Upper lobe of left lung (tissue), 6 donors: ENCODE results near the gene ZNF845. TPM values are rescaled to one million over a fixed set of nuclear protein-coding genes. Genes with fewer than 3 reads are reported as not detected.

Experiments used
- ATAC-seq, 2 donors: fragments of 200-7000 bp; cut with Tn5 transposase; one replicate each; pipeline ENCODE4 v1.9.1; 2022; ENCODE audit warnings: mild to moderate bottlenecking in 2 of 2, moderate library complexity in 2 of 2; ENCODE audit not compliant: low FRiP score in 2 of 2
- DNase-seq, 2 donors: peaks; one replicate each; pipeline ENCODE4 v3.0.0-alpha.2; 2019 to 2020
- H3K27ac ChIP-seq, 4 donors: fragments of 200-600 bp; sonication (generic); one replicate each; pipeline ENCODE4 v1.5.1; 2016 to 2019
- H3K27me3 ChIP-seq, 4 donors: fragments of 200-600 bp; sonication (generic); one replicate each; pipeline ENCODE4 v1.5.1; 2017 to 2019
- H3K36me3 ChIP-seq, 4 donors: fragments of 200-600 bp; sonication (generic); one replicate each; pipeline ENCODE4 v1.5.1; 2016 to 2019
- H3K4me1 ChIP-seq, 4 donors: fragments of 200-600 bp; sonication (generic); one replicate each; pipeline ENCODE4 v1.5.1; 2018 to 2019
- H3K4me3 ChIP-seq, 4 donors: fragments of 200-600 bp; sonication (generic); one replicate each; pipeline ENCODE4 v1.5.1; 2017 to 2019; ENCODE audit warnings: mild to moderate bottlenecking in 2 of 4, moderate library complexity in 1 of 4
- H3K9me3 ChIP-seq, 4 donors: fragments of 200-600 bp; sonication (generic); one replicate each; pipeline ENCODE4 v1.5.1; 2018 to 2019
- CTCF ChIP-seq, 6 experiments: fragments of 450-650 bp in 4 of 6; fragments of 200-600 bp in 2 of 6; sonication (generic) in 2 of 6; IDR thresholded peaks; one replicate each; pipeline ENCODE4 v1.5.1; 2016 to 2019; ENCODE audit warnings: antibody characterized with exemption in 6 of 6
- EP300 ChIP-seq, 4 donors: sonication (generic); formaldehyde crosslinking; IDR thresholded peaks; one replicate each; pipeline ENCODE4 v1.5.1; 2017; ENCODE audit warnings: antibody characterized with exemption in 4 of 4, control low read depth in 2 of 4
- POLR2A ChIP-seq, 4 donors: fragments of 450-650 bp; IDR thresholded peaks; one replicate each; pipeline ENCODE4 v1.5.1; 2016 to 2017; ENCODE audit warnings: antibody characterized with exemption in 4 of 4, mild to moderate bottlenecking in 2 of 4
- POLR2AphosphoS5 ChIP-seq, 2 donors: sonication (generic); formaldehyde crosslinking; IDR thresholded peaks; one replicate each; pipeline ENCODE4 v1.5.1; 2017; ENCODE audit warnings: antibody characterized with exemption in 2 of 2
- WGBS, 2 donors: methylation state at CpG; one replicate each; pipeline ENCODE4 v1.1.5; 2017 to 2018; 5-methylcytosine and 5-hydroxymethylcytosine counted together
- total RNA-seq, 6 donors: library from RNA; depleted of rRNA in 4 of 6; stranded (reverse); fragments of >200 nt in 4 of 6; gene quantifications; one replicate each; pipeline versions ENCODE4 v1.1.0 to v1.2.1, GENCODE V29; 2016 to 2021
- donor health status: DM: no; HTN: no; CAD: no; lungs with moderate emphysema.
- donor health status: DM: no; HTN: yes; CAD: no; lungs with severe emphysema.

Gene ZNF845
- total RNA-seq, 6 donors from 2014 or later = 3.2 to 11.4 (median 6.2) TPM

DNA sequence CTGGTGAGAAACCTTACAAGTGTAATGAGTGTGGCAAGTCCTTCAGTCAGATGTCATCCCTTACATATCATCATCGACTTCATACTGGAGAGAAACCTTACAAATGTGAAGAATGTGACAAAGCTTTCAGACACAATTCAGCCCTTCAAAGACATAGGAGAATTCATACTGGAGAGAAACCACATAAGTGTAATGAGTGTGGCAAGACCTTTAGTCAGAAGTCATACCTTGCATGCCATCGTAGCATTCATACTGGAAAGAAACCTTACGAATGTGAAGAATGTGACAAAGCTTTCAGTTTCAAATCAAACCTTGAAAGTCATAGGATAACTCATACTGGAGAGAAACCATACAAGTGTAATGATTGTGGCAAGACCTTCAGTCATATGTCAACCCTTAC is 47.8 kb downstream of the ZNF845 start:
- ATAC-seq (no peak), DNase-seq (no peak)
- peaks cover 11 to 58% (median 44%) of the 10 kb centered on the region in 4 donors for H3K36me3 ChIP-seq
- TF ChIP-seq CTCF (IDR thresholded peaks at IDR 0.05) (no peak), POLR2A (IDR thresholded peaks at IDR 0.05) (no peak), POLR2AphosphoS5 (IDR thresholded peaks at IDR 0.05) (no peak), EP300 (IDR thresholded peaks at IDR 0.05) (no peak)
- 86 to 98% methylated on average over 3 of the region's 3 CpGs for WGBS, 2 donors
- H3K27me3 ChIP-seq = no peaks in the 10 kb centered on the region
- no peaks in the 10 kb centered on the region for H3K4me1 ChIP-seq
- peaks cover 6 to 76% (median 64%) of the 10 kb centered on the region in 4 donors for H3K9me3 ChIP-seq
- H3K27ac ChIP-seq = no peak overlapping the region
- no peak overlapping the region for H3K4me3 ChIP-seq

GRCh38 chr19:53388168-53388567 is 54.6 kb downstream of the ZNF845 start:
- H3K27me3 ChIP-seq = no peaks in the 10 kb centered on the region
- no peak overlapping the region for H3K27ac ChIP-seq
- WGBS, 2 donors = 73 to 77% methylated on average over 3 of the region's 3 CpGs
- no peaks in the 10 kb centered on the region for H3K4me1 ChIP-seq
- TF ChIP-seq EP300 (IDR thresholded peaks at IDR 0.05) = no peak
- TF ChIP-seq CTCF (IDR thresholded peaks at IDR 0.05) = no peak
- TF ChIP-seq POLR2AphosphoS5 (IDR thresholded peaks at IDR 0.05) = no peak
- no peak for TF ChIP-seq POLR2A (IDR thresholded peaks at IDR 0.05)
- H3K4me3 ChIP-seq = no peak overlapping the region
- peaks cover 3 to 53% (median 40%) of the 10 kb centered on the region in 4 donors for H3K9me3 ChIP-seq
- ATAC-seq (no peak), DNase-seq (no peak)
- H3K36me3 ChIP-seq = no peaks in the 10 kb centered on the region

DNA sequence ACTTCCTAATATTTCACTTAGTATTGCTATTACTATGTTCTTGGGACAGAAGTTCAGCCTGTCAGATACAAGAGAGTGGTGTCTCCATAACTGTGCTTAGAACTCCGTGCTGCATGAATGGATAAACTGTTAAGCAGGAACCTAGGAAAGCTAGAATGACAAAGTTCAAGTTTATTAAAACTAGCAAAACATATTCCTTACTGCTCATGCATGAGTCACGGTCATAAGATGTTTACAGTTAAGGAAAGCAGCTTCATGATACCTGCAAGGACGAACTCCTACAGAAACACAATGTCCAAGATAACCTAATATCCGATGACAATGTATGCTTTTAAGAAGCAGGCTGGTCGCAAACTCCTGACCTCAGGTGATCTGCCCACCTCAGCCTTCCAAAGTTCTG is 55.4 kb downstream of the ZNF845 start:
- Histone ChIP-seq H3K9me3 (peaks cover 0 to 45% (median 32%) of the 10 kb centered on the region in 4 donors), H3K27ac (no peak overlapping the region), H3K27me3 (no peaks in the 10 kb centered on the region), H3K36me3 (no peaks in the 10 kb centered on the region), H3K4me3 (no peak overlapping the region), H3K4me1 (peaks cover under 1 to 1% (median under 1%) of the 10 kb centered on the region in 4 donors)
- ATAC-seq (no peak), DNase-seq (no peak)
- TF ChIP-seq CTCF (IDR thresholded peaks at IDR 0.05) = no peak
- TF ChIP-seq POLR2A (IDR thresholded peaks at IDR 0.05) = no peak
- no peak for TF ChIP-seq POLR2AphosphoS5 (IDR thresholded peaks at IDR 0.05)
- no peak for TF ChIP-seq EP300 (IDR thresholded peaks at IDR 0.05)
- WGBS, 2 donors = 93 to 96% methylated on average over 4 to 5 of the region's 5 CpGs

DNA sequence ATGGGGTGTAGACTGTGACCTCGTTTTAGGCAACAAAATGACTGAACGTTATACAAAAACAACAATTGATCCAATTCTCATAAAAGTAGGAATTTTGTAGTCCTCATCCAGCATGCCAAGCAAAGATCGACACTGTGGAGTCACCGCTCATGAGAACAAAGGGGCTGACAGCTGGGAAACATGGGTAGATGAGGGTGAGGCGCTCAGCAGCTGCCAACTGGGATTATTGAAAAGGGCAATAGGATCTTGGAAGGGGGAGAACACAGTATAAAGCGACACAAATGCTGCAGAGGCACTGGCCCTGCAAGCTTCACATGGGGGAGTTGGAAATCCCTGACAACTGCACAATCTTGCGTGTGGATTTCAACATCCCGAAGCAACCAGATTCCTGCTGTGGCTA is 56.0 kb downstream of the ZNF845 start:
- DNase-seq (no peak), ATAC-seq (no peak)
- Histone ChIP-seq H3K36me3 (no peaks in the 10 kb centered on the region), H3K27me3 (no peaks in the 10 kb centered on the region), H3K4me1 (peaks cover 7 to 8% (median 7%) of the 10 kb centered on the region in 4 donors), H3K4me3 (no peak overlapping the region), H3K27ac (no peak overlapping the region), H3K9me3 (peaks cover 0 to 39% (median 27%) of the 10 kb centered on the region in 4 donors)
- WGBS, 2 donors = 82 to 83% methylated on average over 8 of the region's 8 CpGs
- TF ChIP-seq POLR2A (IDR thresholded peaks at IDR 0.05) = no peak
- TF ChIP-seq EP300 (IDR thresholded peaks at IDR 0.05) = no peak
- no peak for TF ChIP-seq CTCF (IDR thresholded peaks at IDR 0.05)
- no peak for TF ChIP-seq POLR2AphosphoS5 (IDR thresholded peaks at IDR 0.05)

GRCh38 chr19:53389978-53390377 is 56.4 kb downstream of the ZNF845 start:
- H3K36me3 ChIP-seq = no peaks in the 10 kb centered on the region
- WGBS, 2 donors = 51 to 52% methylated on average over 22 of the region's 22 CpGs
- H3K27me3 ChIP-seq = no peaks in the 10 kb centered on the region
- H3K4me1 ChIP-seq = peaks cover 7 to 10% (median 8%) of the 10 kb centered on the region in 4 donors
- no peak overlapping the region for H3K27ac ChIP-seq
- TF ChIP-seq EP300 (IDR thresholded peaks at IDR 0.05) (no peak), CTCF (IDR thresholded peaks at IDR 0.05) (no peak)
- H3K4me3 ChIP-seq = no peak overlapping the region
- ATAC-seq = no peak
- DNase-seq = peak in 1 of 2 donors; percentile 68
- peaks cover 0 to 35% (median 23%) of the 10 kb centered on the region in 4 donors for H3K9me3 ChIP-seq
